ENCODE results near the gene CEP44.
"Not testable (repeated sequence)": the region's sequence is repeated elsewhere in the genome, so short reads cannot be mapped to it uniquely, and the experiment has no call there.

CEP44 gene

GRCh38 chr4:174279433-174280155, 4.1 kb upstream of the CEP44 start:
- DNase-seq: no peak

- DNase-seq: peak in 1 of 2 experiments; percentile 29
Measured at GRCh38 chr4:174281182-174281737, 2.5 kb upstream of the CEP44 start.

- DNase-seq: no peak
Measured at GRCh38 chr4:174281901-174282300, 1.8 kb upstream of the CEP44 start.

- DNase-seq: peak; percentile 76 to 94
Measured at GRCh38 chr4:174282836-174283506, 740 bp upstream of the CEP44 start.

DNA sequence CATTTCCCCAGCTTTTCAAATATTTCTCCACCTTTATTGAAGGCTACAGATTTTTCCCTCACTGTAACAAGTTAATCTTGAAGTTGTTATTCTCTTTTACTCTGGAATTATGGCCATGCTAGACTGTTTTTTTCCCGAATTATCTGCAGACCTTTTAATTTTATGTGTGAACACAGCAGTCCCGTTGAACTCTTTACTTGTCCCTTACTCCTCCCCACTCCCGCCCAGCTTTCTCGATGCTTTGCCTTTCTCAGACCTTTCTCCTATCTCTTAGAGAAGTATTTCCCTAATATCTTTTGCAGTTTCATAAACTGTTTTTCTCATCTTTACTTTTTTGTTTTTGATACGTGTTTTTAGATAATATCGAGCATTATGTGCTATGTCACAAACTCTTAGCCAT, 776 bp downstream of the CEP44 start:
- no peak for DNase-seq

DNA sequence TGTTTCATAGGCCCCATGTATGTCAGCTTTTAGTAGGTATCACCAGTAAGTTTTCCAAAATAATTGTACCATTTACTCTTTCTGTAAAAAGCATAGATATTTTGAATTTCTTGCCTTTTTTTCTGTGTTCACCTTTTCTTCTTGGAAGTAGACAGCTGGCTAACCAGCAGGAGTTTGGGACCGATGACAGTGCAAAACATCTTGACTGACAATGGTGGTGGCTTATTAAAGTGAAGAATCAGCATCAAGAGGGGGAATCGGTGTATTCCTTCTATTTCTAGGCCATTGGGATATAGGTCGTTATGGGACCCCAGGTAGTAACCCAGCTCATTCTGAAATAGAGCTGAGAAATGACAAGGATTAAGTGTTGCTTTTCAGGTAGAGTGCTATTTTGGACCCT, 3.2 kb downstream of the CEP44 start:
- no peak for DNase-seq

GRCh38 chr4:174292473-174292872, 8.8 kb downstream of the CEP44 start:
- DNase-seq: no peak

DNA sequence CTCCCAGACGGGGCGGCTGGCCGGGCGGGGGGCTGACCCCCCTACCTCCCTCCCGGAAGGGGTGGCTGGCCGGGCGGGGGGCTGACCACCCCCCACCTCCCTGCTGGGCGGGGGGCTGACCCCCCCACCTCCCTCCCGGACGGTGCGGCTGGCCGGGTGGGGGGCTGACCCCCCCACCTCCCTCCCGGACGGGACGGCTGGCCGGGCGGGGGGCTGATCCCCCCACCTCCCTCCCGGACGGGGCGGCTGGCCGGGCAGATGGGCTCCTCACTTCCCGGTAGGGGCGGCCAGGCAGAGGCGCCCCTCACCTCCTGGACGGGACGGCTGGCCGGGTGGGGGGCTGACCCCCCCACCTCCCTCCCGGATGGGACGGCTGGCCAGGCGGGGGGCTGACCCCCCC, 10.9 kb downstream of the CEP44 start:
- DNase-seq: not testable (repeated sequence)

DNA sequence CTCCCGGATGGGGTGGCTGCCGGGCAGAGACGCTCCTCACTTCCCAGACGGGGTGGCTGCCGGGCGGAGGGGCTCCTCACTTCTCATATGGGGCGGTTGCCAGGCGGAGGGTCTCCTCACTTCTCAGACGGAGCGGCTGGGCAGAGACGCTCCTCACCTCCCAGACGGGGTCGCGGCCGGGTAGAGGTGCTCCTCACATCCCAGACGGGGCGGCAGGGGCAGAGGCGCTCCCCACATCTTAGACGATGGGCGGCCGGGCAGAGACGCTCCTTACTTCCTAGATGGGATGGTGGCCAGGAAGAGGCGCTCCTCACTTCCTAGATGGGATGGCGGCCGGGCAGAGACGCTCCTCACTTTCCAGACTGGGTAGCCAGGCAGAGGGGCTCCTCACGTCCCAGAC, 11.4 kb downstream of the CEP44 start:
- DNase-seq: not testable (repeated sequence)

GRCh38 chr4:174303687-174304086, 20.0 kb downstream of the CEP44 start:
- no peak for DNase-seq

DNA sequence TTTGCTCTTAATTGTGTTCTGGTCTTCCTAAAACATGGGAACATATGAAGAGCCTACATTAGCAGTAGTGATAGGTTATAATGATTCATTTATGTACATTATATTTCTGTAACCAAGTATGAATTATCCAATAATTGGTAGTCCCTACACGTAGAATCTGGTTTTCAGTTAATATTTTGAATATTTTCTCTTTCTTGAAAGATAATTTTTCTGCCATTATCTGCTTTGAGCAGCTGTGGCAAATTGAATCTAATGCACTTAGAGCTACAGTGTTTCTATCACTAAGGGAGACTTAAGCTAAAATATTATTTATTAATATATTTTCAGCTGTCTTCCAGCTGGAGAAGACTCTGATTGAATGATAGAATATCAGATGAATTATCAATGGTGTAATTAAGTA, 21.0 kb downstream of the CEP44 start:
- no peak for DNase-seq

DNA sequence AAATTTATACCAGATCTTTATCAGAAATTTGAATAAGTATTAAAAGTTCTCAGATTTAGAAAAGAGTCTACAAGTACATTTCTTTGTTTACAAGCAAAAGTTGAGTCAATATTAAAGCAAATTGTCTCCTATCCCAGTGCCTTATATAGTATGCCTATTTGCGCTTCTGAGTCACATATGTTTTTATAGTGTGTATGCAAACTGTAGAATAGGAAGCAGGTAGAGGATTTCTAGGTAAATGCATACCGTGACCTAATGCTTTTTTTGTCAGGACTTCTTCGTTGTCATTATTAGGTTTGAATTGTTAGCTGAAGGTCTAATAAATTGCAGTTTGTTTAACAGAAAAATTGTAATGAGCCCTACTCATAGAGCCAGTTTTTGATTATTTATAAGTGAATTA, 22.2 kb downstream of the CEP44 start:
- no peak for DNase-seq

DNA sequence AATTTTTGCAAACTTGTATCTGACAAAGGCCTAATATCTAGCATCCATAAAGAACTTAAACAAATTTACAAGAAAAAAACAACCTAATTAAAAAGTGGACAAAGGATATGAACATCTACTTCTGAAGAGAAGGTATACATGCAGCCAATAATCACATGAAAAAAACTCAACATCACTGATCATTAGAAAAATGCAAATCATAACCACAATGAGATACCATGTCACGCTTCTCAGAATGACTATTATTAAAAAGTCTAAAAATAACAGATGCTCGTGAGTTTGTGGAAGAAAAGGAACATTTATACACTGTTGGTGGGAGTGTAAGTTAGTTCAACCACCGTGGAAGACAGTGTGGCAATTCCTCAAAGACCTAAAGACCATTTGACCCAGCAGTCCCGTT, 24.0 kb downstream of the CEP44 start:
- no peak for DNase-seq

DNA sequence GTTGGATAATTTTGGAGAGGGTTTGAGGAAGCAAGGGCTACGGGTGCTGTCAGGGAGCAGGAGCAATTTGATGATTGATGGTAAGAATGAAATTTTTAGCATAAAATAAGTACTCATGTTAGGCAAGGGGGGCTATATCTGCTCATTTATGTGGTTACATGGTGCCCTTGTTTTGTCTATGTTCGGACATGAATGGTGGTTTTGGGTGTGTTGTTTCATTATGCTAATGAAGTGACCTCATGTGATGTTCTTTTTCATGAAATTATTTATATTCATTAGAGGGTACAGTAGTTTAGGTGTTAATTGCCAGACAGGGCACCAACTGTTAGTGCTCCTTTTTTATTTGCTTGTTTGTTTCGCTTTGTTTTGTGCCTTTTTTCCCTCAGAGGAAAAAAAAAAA, 29.3 kb downstream of the CEP44 start:
- no peak for DNase-seq

DNA sequence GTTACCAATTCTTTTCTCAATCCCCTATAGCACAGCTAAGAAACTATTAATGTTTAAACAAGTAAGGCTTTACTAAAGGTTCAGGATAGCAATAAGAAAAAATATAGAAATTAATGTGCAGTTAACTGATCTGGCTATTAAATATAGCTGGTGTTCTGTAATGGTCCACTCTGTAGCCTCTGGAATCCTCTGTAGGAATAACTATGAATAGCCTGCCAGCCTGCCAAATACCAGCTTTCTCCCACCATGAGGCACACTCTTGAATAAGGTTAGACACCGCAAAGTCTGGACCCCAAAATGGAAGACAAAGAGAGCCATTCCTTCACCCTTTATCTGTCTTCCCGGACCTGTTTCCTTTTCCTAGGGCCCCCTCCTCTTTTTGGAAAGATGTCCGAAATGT, 30.6 kb downstream of the CEP44 start:
- no peak for DNase-seq

DNA sequence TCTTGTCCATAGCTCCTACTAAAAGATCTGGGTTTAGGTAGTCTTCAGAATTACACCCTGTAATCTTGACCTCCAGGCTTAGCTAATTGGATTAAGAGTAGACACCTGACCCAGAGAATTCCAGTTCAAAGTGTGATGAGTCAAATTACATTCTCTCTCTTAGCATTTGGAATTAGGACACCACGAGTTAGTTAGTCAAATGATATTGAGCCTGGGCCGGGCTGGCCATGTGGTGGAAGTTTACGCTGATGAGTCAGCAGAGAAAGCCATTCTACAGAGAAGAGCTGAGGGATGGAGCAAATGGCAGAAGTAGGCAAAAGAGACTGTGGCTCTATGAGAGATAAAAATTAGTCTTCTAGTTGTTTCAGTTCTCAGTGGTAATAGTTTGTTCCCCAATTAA, 31.1 kb downstream of the CEP44 start:
- DNase-seq: no peak

GRCh38 chr4:174316546-174316945, 32.8 kb downstream of the CEP44 start:
- DNase-seq: no peak

DNA sequence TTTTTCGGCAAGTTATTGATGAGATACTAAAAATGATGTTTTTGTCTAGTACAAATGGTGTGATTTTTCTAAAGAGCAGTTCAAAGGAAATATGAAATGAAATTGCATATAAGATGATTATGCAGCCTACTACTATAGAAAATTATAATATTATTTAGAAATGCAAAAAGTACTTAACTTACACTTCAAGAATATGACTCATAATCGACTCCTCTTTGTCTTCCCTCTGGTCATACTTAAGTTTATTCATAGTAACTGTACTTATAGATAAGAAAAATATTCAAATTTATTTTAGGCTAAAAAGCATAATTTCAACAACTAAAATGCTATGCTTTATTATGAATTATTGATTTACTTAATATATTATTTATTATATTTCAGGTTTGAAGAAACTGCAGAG, 33.2 kb downstream of the CEP44 start:
- no peak for DNase-seq

DNA sequence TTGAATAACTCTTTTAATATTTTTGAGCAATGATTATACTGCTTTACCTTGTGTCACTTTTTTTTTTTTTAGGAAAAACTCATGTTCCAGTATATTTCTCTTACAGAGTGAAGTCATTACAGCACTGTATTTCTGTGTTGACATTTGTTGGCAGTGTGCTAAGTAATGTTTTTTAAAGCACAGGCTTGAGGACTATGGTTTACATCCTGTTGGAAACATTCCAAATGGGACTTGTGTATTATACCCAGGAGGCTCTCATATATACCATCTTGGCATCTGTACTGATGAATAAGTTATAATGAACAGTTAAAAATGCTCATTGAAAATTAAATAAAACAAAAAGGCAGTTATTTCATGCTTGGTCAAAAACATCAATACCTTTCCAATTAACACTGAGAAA, 33.8 kb downstream of the CEP44 start:
- DNase-seq: peak; percentile 36 to 59

GRCh38 chr4:174318829-174319764, 35.4 kb downstream of the CEP44 start:
- DNase-seq: peak; percentile 5 to 22

DNA sequence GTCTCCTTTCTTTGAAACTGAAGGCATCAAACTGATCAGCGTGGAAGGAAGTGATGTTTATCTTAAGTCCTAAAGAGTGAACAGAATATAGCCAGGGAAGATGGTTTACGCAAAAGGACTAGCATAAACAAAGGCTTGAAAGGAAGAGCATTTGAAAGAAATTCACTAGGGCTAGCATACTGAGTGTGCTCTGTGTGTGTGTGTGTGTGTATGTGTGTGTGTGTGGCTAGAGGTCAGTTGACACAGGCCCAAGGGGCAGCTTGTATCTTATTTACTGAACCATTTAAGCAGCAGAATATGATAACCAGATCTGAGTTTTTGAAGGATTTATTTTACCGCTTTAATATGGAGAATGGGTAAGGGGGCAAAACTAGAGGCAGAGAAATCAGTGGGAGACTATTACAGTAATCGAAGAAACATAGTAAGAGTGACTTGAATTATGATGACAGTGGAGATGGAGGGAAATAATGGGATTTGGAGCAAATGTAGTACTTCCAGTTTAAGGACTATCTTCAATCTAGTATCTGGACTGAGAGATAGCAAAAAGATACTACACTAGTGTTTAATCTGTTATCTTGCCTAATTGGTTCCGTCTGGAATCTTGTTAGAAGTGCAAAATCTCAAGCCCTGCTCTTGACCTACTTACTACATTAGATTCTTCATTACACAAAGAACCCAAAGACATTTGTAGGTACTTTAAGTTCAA, 36.9 kb downstream of the CEP44 start:
- no peak for DNase-seq

GRCh38 chr4:174324236-174324635, 40.5 kb downstream of the CEP44 start:
- no peak for DNase-seq

- no peak for DNase-seq
Measured at GRCh38 chr4:174324725-174325124, 41.0 kb downstream of the CEP44 start.
